ENCODE measurements around the gene OPCML.

- TF ChIP-seq, protein P1, sequence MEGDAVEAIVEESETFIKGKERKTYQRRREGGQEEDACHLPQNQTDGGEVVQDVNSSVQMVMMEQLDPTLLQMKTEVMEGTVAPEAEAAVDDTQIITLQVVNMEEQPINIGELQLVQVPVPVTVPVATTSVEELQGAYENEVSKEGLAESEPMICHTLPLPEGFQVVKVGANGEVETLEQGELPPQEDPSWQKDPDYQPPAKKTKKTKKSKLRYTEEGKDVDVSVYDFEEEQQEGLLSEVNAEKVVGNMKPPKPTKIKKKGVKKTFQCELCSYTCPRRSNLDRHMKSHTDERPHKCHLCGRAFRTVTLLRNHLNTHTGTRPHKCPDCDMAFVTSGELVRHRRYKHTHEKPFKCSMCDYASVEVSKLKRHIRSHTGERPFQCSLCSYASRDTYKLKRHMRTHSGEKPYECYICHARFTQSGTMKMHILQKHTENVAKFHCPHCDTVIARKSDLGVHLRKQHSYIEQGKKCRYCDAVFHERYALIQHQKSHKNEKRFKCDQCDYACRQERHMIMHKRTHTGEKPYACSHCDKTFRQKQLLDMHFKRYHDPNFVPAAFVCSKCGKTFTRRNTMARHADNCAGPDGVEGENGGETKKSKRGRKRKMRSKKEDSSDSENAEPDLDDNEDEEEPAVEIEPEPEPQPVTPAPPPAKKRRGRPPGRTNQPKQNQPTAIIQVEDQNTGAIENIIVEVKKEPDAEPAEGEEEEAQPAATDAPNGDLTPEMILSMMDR (IDR thresholded peaks at IDR 0.05; ENCODE audit: low read length), result no peak
- no peak for TF ChIP-seq EZH2 (IDR thresholded peaks at IDR 0.05; ENCODE audit: borderline replicate concordance, low read length)
Measured at GRCh38 chr11:133048270-133048669, 484.0 kb downstream of the OPCML start.

All from OCI-LY1 (cell line).